GM12801 (cell line): ENCODE measurements around the gene IFNLR1.

Experiments used
- TF ChIP-seq, protein P1 (sequence below): IDR thresholded peaks from one replicate; pipeline ENCODE4 v1.5.1; 2011; ENCODE audit warnings: control low read depth; ENCODE audit not compliant: insufficient read length; ENCODE audit errors: extremely low read depth

Gene IFNLR1

DNA sequence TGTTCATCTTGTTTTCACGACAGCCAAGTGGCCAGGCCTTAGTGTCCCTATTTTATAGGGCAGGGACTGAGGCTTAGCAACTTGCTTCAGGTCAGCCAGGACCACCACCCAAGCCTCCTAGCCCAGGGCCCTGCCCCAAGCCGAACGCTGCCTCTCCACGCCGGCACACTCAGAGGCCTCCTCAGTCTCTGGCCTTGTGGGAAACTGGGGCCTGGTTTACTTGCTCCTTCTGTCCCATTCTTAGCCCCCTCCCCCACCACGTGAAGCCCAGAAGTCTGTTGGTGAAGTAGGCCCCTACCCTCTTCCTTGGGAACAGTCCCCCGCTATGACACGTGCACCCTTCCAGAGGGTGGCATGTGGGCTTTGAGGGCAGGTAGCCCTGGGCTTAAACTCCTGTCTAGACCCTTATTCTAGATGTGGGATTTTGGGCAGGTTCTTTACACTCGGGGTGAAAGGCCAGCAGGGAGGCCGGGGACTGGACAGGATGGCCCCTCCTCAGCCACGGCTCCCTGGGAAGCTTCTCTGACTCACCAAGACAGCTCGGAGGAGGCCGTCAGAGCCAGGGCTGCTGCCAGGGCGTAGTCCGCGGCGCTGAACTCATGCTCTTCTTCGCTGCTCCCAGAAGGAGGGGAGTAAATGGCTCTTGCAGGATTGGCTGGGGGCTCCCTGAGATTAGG, 79.5 kb downstream of the IFNLR1 start:
- TF ChIP-seq, protein P1, sequence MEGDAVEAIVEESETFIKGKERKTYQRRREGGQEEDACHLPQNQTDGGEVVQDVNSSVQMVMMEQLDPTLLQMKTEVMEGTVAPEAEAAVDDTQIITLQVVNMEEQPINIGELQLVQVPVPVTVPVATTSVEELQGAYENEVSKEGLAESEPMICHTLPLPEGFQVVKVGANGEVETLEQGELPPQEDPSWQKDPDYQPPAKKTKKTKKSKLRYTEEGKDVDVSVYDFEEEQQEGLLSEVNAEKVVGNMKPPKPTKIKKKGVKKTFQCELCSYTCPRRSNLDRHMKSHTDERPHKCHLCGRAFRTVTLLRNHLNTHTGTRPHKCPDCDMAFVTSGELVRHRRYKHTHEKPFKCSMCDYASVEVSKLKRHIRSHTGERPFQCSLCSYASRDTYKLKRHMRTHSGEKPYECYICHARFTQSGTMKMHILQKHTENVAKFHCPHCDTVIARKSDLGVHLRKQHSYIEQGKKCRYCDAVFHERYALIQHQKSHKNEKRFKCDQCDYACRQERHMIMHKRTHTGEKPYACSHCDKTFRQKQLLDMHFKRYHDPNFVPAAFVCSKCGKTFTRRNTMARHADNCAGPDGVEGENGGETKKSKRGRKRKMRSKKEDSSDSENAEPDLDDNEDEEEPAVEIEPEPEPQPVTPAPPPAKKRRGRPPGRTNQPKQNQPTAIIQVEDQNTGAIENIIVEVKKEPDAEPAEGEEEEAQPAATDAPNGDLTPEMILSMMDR, result no peak

DNA sequence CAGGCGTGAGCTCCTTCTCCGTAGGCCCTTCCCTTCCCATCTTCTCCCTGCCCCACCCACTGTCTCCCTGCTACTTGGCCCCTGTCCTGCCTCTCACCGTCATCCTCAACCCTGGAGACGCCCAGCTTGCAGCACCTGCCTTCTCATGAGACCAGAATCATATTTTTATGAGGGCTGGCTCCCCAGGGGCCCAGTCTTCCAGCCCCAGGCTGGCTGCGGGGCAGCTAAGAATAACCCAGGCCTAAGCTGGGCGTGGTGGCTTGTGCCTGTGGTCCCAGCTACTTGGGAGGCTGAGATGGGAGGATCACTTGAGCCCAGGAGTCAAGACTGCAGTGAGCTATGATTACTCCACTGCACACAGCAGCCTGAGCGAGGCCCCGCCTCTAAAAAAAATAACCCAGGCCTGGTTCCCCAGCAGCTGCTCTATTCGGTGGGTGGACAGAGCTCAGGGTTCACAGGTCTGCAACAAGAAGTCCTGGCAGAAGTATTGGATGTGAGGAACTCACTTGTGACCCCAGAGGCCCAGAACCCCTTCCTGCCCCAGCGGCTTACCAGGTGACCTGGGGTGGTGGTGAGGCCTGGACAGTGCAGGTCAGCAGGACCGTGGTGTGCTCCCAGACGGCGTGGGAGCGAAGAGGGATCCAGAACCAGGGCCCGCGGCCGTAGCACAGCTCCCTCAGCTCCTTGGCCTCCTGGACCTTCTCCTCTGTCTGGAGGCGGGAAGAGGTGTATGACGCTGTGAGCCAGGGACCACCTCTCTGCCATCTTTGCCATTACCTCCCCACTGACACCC, 81.5 kb downstream of the IFNLR1 start:
- TF ChIP-seq, protein P1, result no peak

DNA sequence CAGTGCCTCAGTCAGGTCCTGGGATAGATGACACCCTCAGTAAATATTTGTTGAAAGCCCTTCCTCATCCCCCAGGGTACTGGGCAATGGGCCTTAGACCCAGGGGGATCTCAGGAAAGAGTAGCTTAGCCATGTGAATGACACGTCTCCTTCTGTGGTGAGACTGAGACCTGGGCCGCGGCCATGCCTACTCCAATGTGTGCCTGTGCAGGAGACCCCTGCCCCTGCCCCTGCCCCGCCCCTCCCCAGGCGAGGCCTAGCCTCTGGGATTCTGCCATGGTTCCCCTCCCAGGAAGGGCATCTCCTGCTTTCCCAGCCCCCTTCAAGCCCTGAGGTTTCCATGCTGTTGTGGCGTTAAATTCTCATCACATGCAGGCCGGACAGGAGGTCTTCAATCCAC, 82.2 kb downstream of the IFNLR1 start:
- TF ChIP-seq, protein P1, result no peak
